Measurements from ENCODE around the gene SYTL4. TPM values are rescaled to one million over a fixed set of nuclear protein-coding genes. Genes with fewer than 3 reads are reported as not detected.

The SYTL4 gene
- total RNA-seq, 3 donors from 2014 or later (not counting 1 experiment from before 2014, with no cell fraction given) = 0.30 to 0.85 TPM; not detected in 1

GRCh38 chrX:100687128-100687527 is 44.8 kb downstream of the SYTL4 start:
- DNase-seq (no peak), ATAC-seq (peak in 1 of 3 donors; percentile 26)
- no peaks in the 10 kb centered on the region for H3K27me3 ChIP-seq (ENCODE audit: control insufficient read depth, insufficient read depth, low read length)
- Mint-ChIP-seq H3K4me3 (no peak overlapping the region), H3K36me3 (no peaks in the 10 kb centered on the region), H3K27me3 (ENCODE audit: low read depth in 2 of 2) (peaks cover 0 to 3% of the 10 kb centered on the region in 2 donors), H3K27ac (no peak overlapping the region), H3K9me3 (no peaks in the 10 kb centered on the region), H3K4me1 (peaks cover 8 to 12% of the 10 kb centered on the region in 2 donors)
- no peak for TF ChIP-seq CTCF (IDR thresholded peaks at IDR 0.05)
- H3K4me1 ChIP-seq (ENCODE audit: control insufficient read depth, insufficient read depth, low read length) = peaks cover 3% of the 10 kb centered on the region
- intact Hi-C loops (cut with micrococcal nuclease) = loop anchor here (10.0 kb wide), 1 partner anchor 598 kb away; no protein-coding TSS in a partner anchor
- no peaks in the 10 kb centered on the region for H3K9me3 ChIP-seq (ENCODE audit: control insufficient read depth, insufficient read depth, low read length)
- no peak overlapping the region for H3K27ac ChIP-seq (ENCODE audit: low read length)
- WGBS (ENCODE audit: insufficient coverage) = 3% methylated on average over 6 of the region's 6 CpGs
- no peak overlapping the region for H3K4me3 ChIP-seq (ENCODE audit: low read length)
- no peaks in the 10 kb centered on the region for H3K36me3 ChIP-seq (ENCODE audit: control insufficient read depth, insufficient read depth, low read length)

GRCh38 chrX:100685997-100686305 is 46.0 kb downstream of the SYTL4 start:
- H3K4me3 ChIP-seq (ENCODE audit: low read length) = no peak overlapping the region
- peaks cover 8 to 12% of the 10 kb centered on the region in 2 donors for H3K4me1 Mint-ChIP-seq
- no peaks in the 10 kb centered on the region for H3K27me3 Mint-ChIP-seq (ENCODE audit: low read depth in 2 of 2)
- H3K4me1 ChIP-seq (ENCODE audit: control insufficient read depth, insufficient read depth, low read length) = peaks cover 3% of the 10 kb centered on the region
- no peak overlapping the region for H3K27ac Mint-ChIP-seq
- no peak overlapping the region for H3K4me3 Mint-ChIP-seq
- intact Hi-C loops (cut with micrococcal nuclease) = loop anchor here (1.0 to 10.0 kb wide), 2 partner anchors 82 to 599 kb away; no protein-coding TSS in a partner anchor
- no peak for DNase-seq
- no peak for ATAC-seq
- no peak for TF ChIP-seq CTCF (IDR thresholded peaks at IDR 0.05)
- H3K27ac ChIP-seq (ENCODE audit: low read length) = no peak overlapping the region
- WGBS (ENCODE audit: insufficient coverage) = 60% methylated on average over 1 of the region's 1 CpG
- H3K27me3 ChIP-seq (ENCODE audit: control insufficient read depth, insufficient read depth, low read length) = no peaks in the 10 kb centered on the region
- H3K36me3 Mint-ChIP-seq = no peaks in the 10 kb centered on the region
- H3K9me3 Mint-ChIP-seq = no peaks in the 10 kb centered on the region
- no peaks in the 10 kb centered on the region for H3K9me3 ChIP-seq (ENCODE audit: control insufficient read depth, insufficient read depth, low read length)
- no peaks in the 10 kb centered on the region for H3K36me3 ChIP-seq (ENCODE audit: control insufficient read depth, insufficient read depth, low read length)

- H3K4me1 Mint-ChIP-seq = peaks cover 8 to 12% of the 10 kb centered on the region in 2 donors
- intact Hi-C loops (cut with micrococcal nuclease) = loop anchor here (1.0 to 10.0 kb wide), 2 partner anchors 83 to 599 kb away; no protein-coding TSS in a partner anchor
- no peaks in the 10 kb centered on the region for H3K36me3 Mint-ChIP-seq
These were observed 46.5 kb downstream of the SYTL4 start for GRCh38 chrX:100685284-100685996.

More at GRCh38 chrX:100685284-100685996, 46.5 kb downstream of the SYTL4 start:
- H3K4me3 Mint-ChIP-seq = no peak overlapping the region
- H3K9me3 ChIP-seq (ENCODE audit: control insufficient read depth, insufficient read depth, low read length) = no peaks in the 10 kb centered on the region
- TF ChIP-seq CTCF (IDR thresholded peaks at IDR 0.05) = peak; percentile 41
- peaks cover 3% of the 10 kb centered on the region for H3K4me1 ChIP-seq (ENCODE audit: control insufficient read depth, insufficient read depth, low read length)
- ATAC-seq (peak; percentile 50 to 76 (median 52)), DNase-seq (peak; percentile 15 to 73)
- no peaks in the 10 kb centered on the region for H3K27me3 Mint-ChIP-seq (ENCODE audit: low read depth in 2 of 2)
- H3K9me3 Mint-ChIP-seq = no peaks in the 10 kb centered on the region
- no peaks in the 10 kb centered on the region for H3K27me3 ChIP-seq (ENCODE audit: control insufficient read depth, insufficient read depth, low read length)
- H3K36me3 ChIP-seq (ENCODE audit: control insufficient read depth, insufficient read depth, low read length) = no peaks in the 10 kb centered on the region
- H3K4me3 ChIP-seq (ENCODE audit: low read length) = no peak overlapping the region
- 42% methylated on average over 4 of the region's 5 CpGs for WGBS (ENCODE audit: insufficient coverage)
- H3K27ac ChIP-seq (ENCODE audit: low read length) = no peak overlapping the region
- H3K27ac Mint-ChIP-seq = no peak overlapping the region
